B cell (primary cell): Measurements from ENCODE around the gene TEDDM1. TPM values are rescaled to one million over a fixed set of nuclear protein-coding genes. Genes with fewer than 3 reads are reported as not detected.

ENCODE experiments used
- ATAC-seq: fragments of 200-7000 bp; cut with Tn5 transposase; one replicate; pipeline ENCODE4 v1.10.0; 2021; ENCODE audit warnings: low read depth, mild to moderate bottlenecking, moderate number of reproducible peaks, moderate library complexity
- CTCF ChIA-PET: fragments of 350-600 bp; sonication (Branson Sonifier 250); formaldehyde crosslinking; loops from one replicate; lab custom pipeline; 2021; ENCODE audit warnings: antibody characterized with exemption, inconsistent platforms; lab: Charles Lee
- POLR2A ChIA-PET: fragments of 350-600 bp; sonication (Branson Sonifier 250); formaldehyde crosslinking; loops from one replicate; lab custom pipeline; 2021; ENCODE audit warnings: antibody characterized with exemption; lab: Charles Lee
- DNase-seq: peaks from one replicate; pipeline ENCODE4 v3.0.0; 2013
- H2AFZ ChIP-seq: 2 replicates; pipeline ENCODE4 v1.6.1; 2012; ENCODE audit warnings: mild to moderate bottlenecking, low read depth, low read length; ENCODE audit not compliant: insufficient read depth, poor library complexity, severe bottlenecking
- H3K27ac ChIP-seq, 2 donors: 1 replicate in 1 of 2; 2 replicates in 1 of 2; pipeline ENCODE4 v1.5.1; 2012 to 2013; ENCODE audit warnings: low read length in 2 of 2, mild to moderate bottlenecking in 2 of 2, moderate library complexity in 1 of 2
- H3K27me3 ChIP-seq, 4 experiments: fragments of 200-600 bp in 1 of 4; sonication (generic) in 1 of 4; replicated peaks in 1 of 4; 1 replicate in 2 of 4; 2 replicates in 2 of 4; pipeline versions ENCODE4 v1.6.1 to v1.7.0; 2013 to 2016; ENCODE audit warnings: low read length in 3 of 4, mild to moderate bottlenecking in 2 of 4, mixed read lengths in 1 of 4, moderate library complexity in 1 of 4; ENCODE audit not compliant: insufficient read depth in 4 of 4, control insufficient read depth in 3 of 4; ENCODE audit errors: control extremely low read depth in 1 of 4
- H3K36me3 ChIP-seq, 2 experiments: replicated peaks in 1 of 2; 1 replicate in 1 of 2; 2 replicates in 1 of 2; pipeline versions ENCODE4 v1.6.1 to v1.7.1; 2013; ENCODE audit warnings: low read length in 1 of 2; ENCODE audit not compliant: insufficient read depth in 2 of 2, control insufficient read depth in 1 of 2; ENCODE audit errors: control extremely low read depth in 1 of 2, extremely low read depth in 1 of 2
- H3K4me1 ChIP-seq, 2 donors: fragments of 200-600 bp in 1 of 2; sonication (generic) in 1 of 2; 1 replicate in 1 of 2; 2 replicates in 1 of 2; pipeline versions ENCODE4 v1.5.1 to v1.6.1; 2013 to 2017; ENCODE audit warnings: low read length in 2 of 2; ENCODE audit not compliant: control insufficient read depth in 2 of 2, insufficient read depth in 2 of 2
- H3K4me2 ChIP-seq: replicated peaks from 2 replicates; pipeline ENCODE3; 2012; ENCODE audit warnings: mild to moderate bottlenecking, low read depth, low read length; ENCODE audit not compliant: poor library complexity, severe bottlenecking
- H3K4me3 ChIP-seq, 5 experiments: fragments of 200-600 bp in 1 of 5; sonication (generic) in 1 of 5; 1 replicate in 3 of 5; 2 replicates in 2 of 5; pipeline versions ENCODE4 v1.5.1 to v1.7.0; 2011 to 2016; ENCODE audit warnings: low read length in 4 of 5, mild to moderate bottlenecking in 4 of 5, low read depth in 2 of 5, control low read depth in 1 of 5, moderate library complexity in 1 of 5; ENCODE audit not compliant: insufficient read depth in 1 of 5; ENCODE audit errors: control extremely low read depth in 1 of 5, extremely low read depth in 1 of 5
- H3K79me2 ChIP-seq: fragments of 200-600 bp; sonication (generic); one replicate; pipeline ENCODE4 v1.6.0; 2016; ENCODE audit warnings: low read length; ENCODE audit not compliant: control insufficient read depth, insufficient read depth
- H3K9ac ChIP-seq: fragments of 200-600 bp; sonication (generic); 2 replicates; pipeline ENCODE4 v1.6.1; 2017; ENCODE audit warnings: mild to moderate bottlenecking, low read length, moderate library complexity
- H3K9me3 ChIP-seq, 3 donors: one replicate each; pipeline versions ENCODE4 v1.6.1 to v1.7.1; 2013; ENCODE audit warnings: low read length in 2 of 3; ENCODE audit not compliant: control insufficient read depth in 2 of 3, insufficient read depth in 1 of 3; ENCODE audit errors: control extremely low read depth in 1 of 3
- H4K20me1 ChIP-seq: 2 replicates; pipeline ENCODE4 v1.6.0; 2012; ENCODE audit warnings: mild to moderate bottlenecking, low read length; ENCODE audit not compliant: insufficient read depth, control insufficient read depth, poor library complexity, severe bottlenecking
- H3K27ac Mint-ChIP-seq: one replicate; pipeline ENCODE4 v1.8.0; 2021; ENCODE audit warnings: mixed read lengths
- H3K27me3 Mint-ChIP-seq: one replicate; pipeline ENCODE4 v1.8.0; 2021; ENCODE audit warnings: mixed read lengths
- H3K4me1 Mint-ChIP-seq: one replicate; pipeline ENCODE4 v1.8.0; 2021; ENCODE audit warnings: mixed read lengths
- H3K4me3 Mint-ChIP-seq: one replicate; pipeline ENCODE4 v1.8.0; 2021; ENCODE audit warnings: mixed read lengths
- H3K9me3 Mint-ChIP-seq: one replicate; pipeline ENCODE4 v1.8.0; 2022; ENCODE audit warnings: mixed read lengths; ENCODE audit not compliant: insufficient read depth
- CTCF ChIP-seq: fragments of 200-600 bp; IDR thresholded peaks from one replicate; pipeline ENCODE4 v1.8.0; 2022; ENCODE audit warnings: antibody characterized with exemption, mild to moderate bottlenecking
- EZH2 ChIP-seq: IDR thresholded peaks from 2 replicates; pipeline ENCODE4 v1.6.1; 2012; ENCODE audit warnings: borderline replicate concordance, low read depth, mild to moderate bottlenecking, moderate library complexity, low read length; ENCODE audit not compliant: insufficient read depth, poor library complexity, severe bottlenecking
- WGBS: methylation state at CpG from one replicate; pipeline ENCODE4 v1.1.5; 2013; ENCODE audit warnings: missing lambda C conversion rate; ENCODE audit not compliant: insufficient coverage; 5-methylcytosine and 5-hydroxymethylcytosine counted together
- intact Hi-C: fragments of 100-400 bp; cut with micrococcal nuclease; formaldehyde crosslinking; loops from one replicate; pipeline ENCODE4 v1.10.0; 2022
- polyA plus RNA-seq: library from polyadenylated mRNA; depleted of rRNA; stranded (reverse); fragments of >200 nt; gene quantifications from 2 replicates; pipeline ENCODE4 v1.2.3, GENCODE V29; 2012
- total RNA-seq, 2 donors: library from RNA; stranded (reverse); fragments of 120-200 nt in 1 of 2; gene quantifications; 1 replicate in 1 of 2; 2 replicates in 1 of 2; pipeline versions ENCODE4 v1.2.3 to v1.2.4, GENCODE V29; 2013 to 2022

Gene TEDDM1
- total and polyA plus RNA-seq, 2 donors (not counting 1 experiment from before 2014, with no cell fraction given), result not detected

GRCh38 chr1:182368358-182368757, 32.1 kb downstream of the TEDDM1 start:
- Histone ChIP-seq H3K9ac (no peak overlapping the region), H3K27me3 (no peaks in the 10 kb centered on the region), H2AFZ (no peak overlapping the region), H3K4me2 (no peak overlapping the region), H3K4me3 (no peak overlapping the region), H3K9me3 (no peaks in the 10 kb centered on the region), H3K36me3 (no peaks in the 10 kb centered on the region), H3K27ac (no peak overlapping the region), H3K4me1 (no peaks in the 10 kb centered on the region), H4K20me1 (no peaks in the 10 kb centered on the region), H3K79me2 (no peaks in the 10 kb centered on the region)
- POLR2A ChIA-PET, result no interaction called here
- Mint-ChIP-seq H3K4me3 (no peak overlapping the region), H3K27ac (no peak overlapping the region), H3K9me3 (no peaks in the 10 kb centered on the region), H3K4me1 (peaks cover 2% of the 10 kb centered on the region), H3K27me3 (peaks cover 16% of the 10 kb centered on the region)
- 89% methylated on average over 1 of the region's 4 CpGs for WGBS
- CTCF ChIA-PET, result interaction anchor here (2.6 kb wide), 1 partner anchor 28 kb away, joined by 7 read pairs; no protein-coding TSS in a partner anchor
- no peak for TF ChIP-seq EZH2
- no peak for TF ChIP-seq CTCF
- ATAC-seq, result no peak
- no peak for DNase-seq
- intact Hi-C loops, result no loop called here

GRCh38 chr1:182367926-182368325, 32.5 kb downstream of the TEDDM1 start:
- Histone ChIP-seq H3K4me2 (no peak overlapping the region), H3K79me2 (no peaks in the 10 kb centered on the region), H3K4me1 (no peaks in the 10 kb centered on the region), H3K27ac (no peak overlapping the region), H3K4me3 (no peak overlapping the region), H2AFZ (no peak overlapping the region), H3K27me3 (no peaks in the 10 kb centered on the region), H3K9me3 (no peaks in the 10 kb centered on the region), H4K20me1 (no peaks in the 10 kb centered on the region), H3K9ac (no peak overlapping the region), H3K36me3 (no peaks in the 10 kb centered on the region)
- Mint-ChIP-seq H3K9me3 (no peaks in the 10 kb centered on the region), H3K27me3 (peaks cover 16% of the 10 kb centered on the region), H3K27ac (no peak overlapping the region), H3K4me3 (no peak overlapping the region), H3K4me1 (peaks cover 2% of the 10 kb centered on the region)
- CTCF ChIA-PET, result no interaction called here
- intact Hi-C loops, result no loop called here
- DNase-seq (no peak), ATAC-seq (no peak)
- POLR2A ChIA-PET, result no interaction called here
- no CpG with 5 or more reads among the region's 2 CpGs for WGBS
- TF ChIP-seq EZH2 (no peak), CTCF (no peak)
